GM12878 (cell line): ENCODE data around the gene HS3ST5. TPM values are rescaled to one million over a fixed set of nuclear protein-coding genes. Genes with fewer than 3 reads are reported as not detected.

ENCODE experiments used
- ATAC-seq: fragments of 200-7000 bp; cut with Tn5 transposase; 3 replicates; pipeline ENCODE4 v1.9.1; 2020; ENCODE audit warnings: mild to moderate bottlenecking, moderate library complexity
- BruUV-seq: library from RNA; stranded (reverse); fragments of 400-500 nt; replicated peaks from 2 replicates; lab custom pipeline; 2021; lab: Mats Ljungman, UMichigan
- CTCF ChIA-PET: fragments of 300-600 bp; sonication (Branson Sonifier 250); formaldehyde crosslinking; extraction: SDS; loops from one replicate; lab custom pipeline; 2021; ENCODE audit warnings: inconsistent platforms; lab: Yijun Ruan, JAX
- POLR2A ChIA-PET: fragments of 350-600 bp; formaldehyde crosslinking; extraction: SDS; loops from one replicate; lab custom pipeline; 2021; ENCODE audit warnings: inconsistent platforms; lab: Charles Lee
- RAD21 ChIA-PET: fragments of 300-600 bp; sonication (Branson Sonifier 250); formaldehyde crosslinking; loops from one replicate; lab custom pipeline; 2023; ENCODE audit warnings: antibody characterized with exemption; ENCODE audit not compliant: unreplicated experiment; lab: Charles Lee
- SMC1A ChIA-PET: fragments of 300-600 bp; sonication (Branson Sonifier 250); formaldehyde crosslinking; loops from one replicate; lab custom pipeline; 2023; ENCODE audit not compliant: unreplicated experiment, uncharacterized antibody; lab: Charles Lee
- DNase-seq: peaks from one replicate; pipeline ENCODE4 v3.0.0-alpha.2; 2011; ENCODE audit warnings: low read depth, low spot score
- FAIRE-seq: peaks from 3 replicates; lab custom pipeline; 2011; peaks lifted over from hg19 to GRCh38; lab: Jason Lieb, UNC
- H2AFZ ChIP-seq: 2 replicates; pipeline ENCODE4 v1.6.0; 2011; ENCODE audit warnings: low read depth, low read length, control low read depth; ENCODE audit not compliant: control insufficient read depth
- H3K27ac ChIP-seq: 2 replicates; pipeline ENCODE4 v1.5.1; 2011; ENCODE audit warnings: control low read depth; ENCODE audit not compliant: control insufficient read depth, insufficient read depth
- H3K27me3 ChIP-seq, 2 experiments: replicated peaks in 1 of 2; 2 replicates each; pipeline versions ENCODE4 v1.6.0 to v1.6.1; 2011; ENCODE audit warnings: low read length in 1 of 2; ENCODE audit not compliant: control insufficient read depth in 2 of 2, insufficient read depth in 2 of 2
- H3K36me3 ChIP-seq, 2 experiments: 2 replicates each; pipeline ENCODE4 v1.5.1; 2011; ENCODE audit warnings: low read length in 1 of 2; ENCODE audit not compliant: control insufficient read depth in 2 of 2, insufficient read depth in 2 of 2
- H3K4me1 ChIP-seq: 2 replicates; pipeline ENCODE4 v1.6.1; 2011; ENCODE audit warnings: mild to moderate bottlenecking, low read length, moderate library complexity, mixed read lengths; ENCODE audit not compliant: control insufficient read depth, insufficient read depth
- H3K4me2 ChIP-seq: 2 replicates; pipeline ENCODE4 v1.6.0; 2011; ENCODE audit warnings: control low read depth; ENCODE audit not compliant: control insufficient read depth, insufficient read depth
- H3K4me3 ChIP-seq: fragments of 200-600 bp; sonication (generic); 2 replicates; pipeline ENCODE4 v1.5.1; 2016
- H3K79me2 ChIP-seq: 2 replicates; pipeline ENCODE4 v1.6.0; 2011; ENCODE audit warnings: low read length; ENCODE audit not compliant: control insufficient read depth, insufficient read depth
- H3K9ac ChIP-seq: 2 replicates; pipeline ENCODE4 v1.8.0; 2011; ENCODE audit warnings: low read length, control low read depth, mixed read lengths; ENCODE audit not compliant: control insufficient read depth, insufficient read depth
- H3K9me3 ChIP-seq: replicated peaks from 3 replicates; pipeline ENCODE4 v1.5.1; 2011; ENCODE audit warnings: mild to moderate bottlenecking, low read length; ENCODE audit not compliant: control insufficient read depth, insufficient read depth
- H4K20me1 ChIP-seq: 2 replicates; pipeline ENCODE4 v1.6.0; 2011; ENCODE audit not compliant: control insufficient read depth, insufficient read depth
- NKRF ChIP-seq: fragments of 450-650 bp; conservative IDR thresholded peaks from 2 replicates; pipeline ENCODE4 v1.6.1; 2017; ENCODE audit warnings: mild to moderate bottlenecking, moderate library complexity
- ZBTB40 ChIP-seq: fragments of 450-650 bp; IDR thresholded peaks from 2 replicates; pipeline ENCODE4 v1.6.1; 2016; ENCODE audit warnings: mild to moderate bottlenecking, moderate library complexity, borderline replicate concordance
- WGBS: methylation state at CpG from one replicate; pipeline ENCODE4 v1.1.6; 2016; ENCODE audit warnings: low lambda C conversion rate; ENCODE audit not compliant: insufficient replicate concordance, insufficient coverage; ENCODE audit errors: missing lambda C conversion rate; 5-methylcytosine and 5-hydroxymethylcytosine counted together
- in situ Hi-C: fragments of 300-500 bp; cut with MboI; formaldehyde crosslinking; loops from 9 replicates; pipeline ENCODE4 v1.14.3; 2018; ENCODE audit warnings: mixed read lengths
- intact Hi-C: fragments of 100-400 bp; cut with micrococcal nuclease; formaldehyde crosslinking; loops from one replicate; pipeline ENCODE4 v1.14.2; 2022; ENCODE audit not compliant: unreplicated experiment
- polyA plus RNA-seq, 11 experiments: library from polyadenylated mRNA; depleted of rRNA in 4 of 11; unstranded in 6 of 11; stranded (reverse) in 5 of 11; fragments of >200 nt; fragmentation: Nextera tagmentation in 4 of 11; fragmentation: Illumina TruSeq in 1 of 11; extraction: Ambion mirVana in 4 of 11; extraction: Trizol in 1 of 11; gene quantifications; 1 replicate in 1 of 11; 2 replicates in 10 of 11; pipeline versions ENCODE4 v1.2.1 to v1.2.3, GENCODE V29; 2011 to 2016; ENCODE audit warnings: inconsistent platforms in 2 of 11, missing spikeins in 2 of 11, low read depth in 1 of 11
- total RNA-seq, 4 experiments: library from RNA; depleted of rRNA in 3 of 4; stranded (reverse); fragments of >200 nt in 3 of 4; fragmentation: Illumina TruSeq in 1 of 4; extraction: Trizol in 1 of 4; gene quantifications; 2 replicates each; pipeline versions ENCODE4 v1.2.1 to v1.2.3, GENCODE V29; 2013 to 2021

The HS3ST5 gene
- total and polyA plus RNA-seq, 10 of the 15 experiments (the other 5 are each of a cell fraction or from before 2014, with no cell fraction given): 0.04 TPM; not detected in 9

- Histone ChIP-seq H3K4me1 (no peaks in the 10 kb centered on the region), H3K4me3 (no peak overlapping the region), H3K27me3 (no peaks in the 10 kb centered on the region), H3K9me3 (no peaks in the 10 kb centered on the region), H3K4me2 (no peak overlapping the region), H3K27ac (no peak overlapping the region), H3K9ac (no peak overlapping the region), H2AFZ (no peak overlapping the region), H4K20me1 (no peaks in the 10 kb centered on the region), H3K79me2 (no peaks in the 10 kb centered on the region), H3K36me3 (no peaks in the 10 kb centered on the region)
- intact Hi-C loops (no loop called here), in situ Hi-C loops (no loop called here)
- ChIA-PET POLR2A (no interaction called here), SMC1A (no interaction called here), CTCF (interaction anchor here (0.7 to 3.5 kb wide), 2 partner anchors 8 to 9 kb away, joined by 3 to 37 read pairs; no protein-coding TSS in a partner anchor), RAD21 (no interaction called here)
- ATAC-seq (no peak), DNase-seq (no peak), FAIRE-seq (no peak)
- TF ChIP-seq NKRF: no peak
- TF ChIP-seq ZBTB40: no peak
- WGBS: 0% methylated on average over 1 of the region's 1 CpG
- BruUV-seq: no TSS peak
Observed at GRCh38 chr6:114101255-114101654, 241.6 kb downstream of the HS3ST5 start.
